Measurements from ENCODE around the gene CDH13. TPM values are rescaled to one million over a fixed set of nuclear protein-coding genes. Genes with fewer than 3 reads are reported as not detected.

Gene CDH13
- total RNA-seq, 4 donors from 2014 or later = 6.4 to 19.7 (median 11.7) TPM

- no peak for TF ChIP-seq CTCF (IDR thresholded peaks at IDR 0.05; ENCODE audit: low read depth)
These were observed 27.1 kb downstream of the CDH13 start for GRCh38 chr16:82653550-82654511.

- TF ChIP-seq CTCF (IDR thresholded peaks at IDR 0.05; ENCODE audit: low read depth) = no peak
These were observed 28.4 kb downstream of the CDH13 start for GRCh38 chr16:82655072-82655714.

- TF ChIP-seq CTCF (IDR thresholded peaks at IDR 0.05; ENCODE audit: low read depth) = no peak
These were observed 29.1 kb downstream of the CDH13 start for GRCh38 chr16:82655720-82656490.

GRCh38 chr16:82657239-82657638, 30.5 kb downstream of the CDH13 start:
- TF ChIP-seq CTCF (IDR thresholded peaks at IDR 0.05; ENCODE audit: low read depth) = no peak

GRCh38 chr16:82657786-82658185, 31.0 kb downstream of the CDH13 start:
- TF ChIP-seq CTCF (IDR thresholded peaks at IDR 0.05; ENCODE audit: low read depth) = no peak

GRCh38 chr16:82658796-82659195, 32.0 kb downstream of the CDH13 start:
- TF ChIP-seq CTCF (IDR thresholded peaks at IDR 0.05; ENCODE audit: low read depth) = no peak
